ENCODE data around the gene GAD2. TPM values are rescaled to one million over a fixed set of nuclear protein-coding genes. Genes with fewer than 3 reads are reported as not detected.

GAD2 gene
- total RNA-seq, 5 donors from 2014 or later (not counting 1 experiment from before 2014, with no cell fraction given): not detected

DNA sequence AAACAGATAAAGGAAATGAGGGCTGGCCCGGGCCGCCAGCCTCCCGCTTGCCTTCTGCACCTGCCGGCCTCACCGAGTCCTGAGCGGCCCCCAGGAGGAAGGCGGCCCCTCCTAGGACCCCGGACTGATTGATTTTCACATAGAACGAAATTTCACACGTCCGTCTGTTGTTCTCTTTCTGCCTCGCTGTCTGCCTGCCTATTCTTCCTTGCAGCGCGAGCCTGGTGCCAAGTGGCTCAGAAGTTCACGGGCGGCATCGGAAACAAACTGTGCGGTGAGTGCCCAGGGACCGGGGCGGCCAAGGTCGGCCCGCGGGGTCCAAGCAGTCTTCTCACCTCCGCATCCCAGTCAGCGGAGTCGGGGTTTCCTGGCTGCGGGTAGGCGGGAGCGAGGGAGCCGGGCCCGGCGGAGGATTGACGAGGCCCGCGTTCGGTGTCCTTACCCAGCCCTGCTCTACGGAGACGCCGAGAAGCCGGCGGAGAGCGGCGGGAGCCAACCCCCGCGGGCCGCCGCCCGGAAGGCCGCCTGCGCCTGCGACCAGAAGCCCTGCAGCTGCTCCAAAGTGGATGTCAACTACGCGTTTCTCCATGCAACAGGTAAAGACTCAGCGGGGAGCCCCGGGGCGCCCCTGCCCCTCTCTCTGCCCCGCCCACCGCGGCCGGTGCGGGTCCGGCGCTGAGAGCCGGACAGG, 967 bp downstream of the GAD2 start:
- peak overlapping the region; percentile 18 to 83 (median 49) for H3K4me3 Mint-ChIP-seq
- H3K9me3 ChIP-seq: no peaks in the 10 kb centered on the region
- 6% methylated on average over 64 of the region's 64 CpGs for WGBS (ENCODE audit: insufficient coverage)
- H3K27ac ChIP-seq (ENCODE audit: low read length): no peak overlapping the region
- DNase-seq (no peak), ATAC-seq (replicated peaks in 1 of 4) (no peak)
- peaks cover 32 to 65% of the 10 kb centered on the region in 2 experiments for H3K27me3 ChIP-seq (replicated peaks in 1 of 2; ENCODE audit: control insufficient read depth in 2 of 2, extremely low read depth in 1 of 2, insufficient read depth in 2 of 2, low read length in 1 of 2)
- H3K27ac Mint-ChIP-seq: no peak overlapping the region
- no peak overlapping the region for H3K4me3 ChIP-seq (ENCODE audit: control insufficient read depth in 1 of 2, extremely low read depth in 1 of 2, low read length in 1 of 2)
- H3K4me1 ChIP-seq (ENCODE audit: control insufficient read depth in 1 of 2, extremely low read depth in 1 of 2, insufficient read depth in 2 of 2, low read length in 2 of 2): peaks cover 2 to 27% of the 10 kb centered on the region in 2 experiments
- peaks cover 39 to 41% (median 41%) of the 10 kb centered on the region in 3 donors for H3K4me1 Mint-ChIP-seq
- H3K27me3 Mint-ChIP-seq: peaks cover 81 to 91% of the 10 kb centered on the region in 2 donors
- H3K36me3 Mint-ChIP-seq: no peaks in the 10 kb centered on the region
- ChIA-PET CTCF (no interaction called here), POLR2A (no interaction called here)
- no peaks in the 10 kb centered on the region for H3K36me3 ChIP-seq (ENCODE audit: control insufficient read depth in 2 of 2, extremely low read depth in 1 of 2, insufficient read depth in 1 of 2, low read length in 1 of 2)
- no peaks in the 10 kb centered on the region for H3K9me3 Mint-ChIP-seq

DNA sequence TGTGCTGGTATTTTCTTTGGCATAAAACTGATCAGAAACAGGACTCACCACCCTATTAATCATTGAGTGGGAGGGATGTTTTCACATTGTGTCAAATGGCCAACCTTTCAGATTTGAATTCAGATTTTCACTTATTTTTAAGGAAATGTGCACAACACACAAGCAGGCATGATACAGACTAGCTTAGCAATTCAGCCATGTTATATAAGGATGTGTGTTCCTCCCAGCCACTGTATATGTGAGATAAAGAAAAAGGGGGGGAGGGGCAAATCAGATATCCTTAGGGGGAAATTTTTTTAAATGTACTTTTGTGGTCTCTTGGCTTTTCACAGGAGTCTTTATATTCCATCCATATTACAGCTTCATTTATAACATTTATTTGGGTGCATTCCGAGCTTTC, 3.1 kb downstream of the GAD2 start:
- H3K4me3 Mint-ChIP-seq: no peak overlapping the region
- Histone ChIP-seq H3K27me3 (replicated peaks in 1 of 2; ENCODE audit: control insufficient read depth in 2 of 2, extremely low read depth in 1 of 2, insufficient read depth in 2 of 2, low read length in 1 of 2) (peaks cover 30 to 48% of the 10 kb centered on the region in 2 experiments), H3K4me3 (ENCODE audit: control insufficient read depth in 1 of 2, extremely low read depth in 1 of 2, low read length in 1 of 2) (no peak overlapping the region), H3K4me1 (ENCODE audit: control insufficient read depth in 1 of 2, extremely low read depth in 1 of 2, insufficient read depth in 2 of 2, low read length in 2 of 2) (peaks cover 2 to 24% of the 10 kb centered on the region in 2 experiments), H3K36me3 (ENCODE audit: control insufficient read depth in 2 of 2, extremely low read depth in 1 of 2, insufficient read depth in 1 of 2, low read length in 1 of 2) (no peaks in the 10 kb centered on the region), H3K27ac (ENCODE audit: low read length) (no peak overlapping the region), H3K9me3 (no peaks in the 10 kb centered on the region)
- peaks cover 33 to 35% (median 33%) of the 10 kb centered on the region in 3 donors for H3K4me1 Mint-ChIP-seq
- no peak for DNase-seq
- WGBS (ENCODE audit: insufficient coverage): 56% methylated on average over 1 of the region's 1 CpG
- ATAC-seq (replicated peaks in 1 of 4): no peak
- no peaks in the 10 kb centered on the region for H3K9me3 Mint-ChIP-seq
- no peak overlapping the region for H3K27ac Mint-ChIP-seq
- H3K27me3 Mint-ChIP-seq: peaks cover 78 to 88% of the 10 kb centered on the region in 2 donors
- ChIA-PET CTCF (no interaction called here), POLR2A (no interaction called here)
- no peaks in the 10 kb centered on the region for H3K36me3 Mint-ChIP-seq

DNA sequence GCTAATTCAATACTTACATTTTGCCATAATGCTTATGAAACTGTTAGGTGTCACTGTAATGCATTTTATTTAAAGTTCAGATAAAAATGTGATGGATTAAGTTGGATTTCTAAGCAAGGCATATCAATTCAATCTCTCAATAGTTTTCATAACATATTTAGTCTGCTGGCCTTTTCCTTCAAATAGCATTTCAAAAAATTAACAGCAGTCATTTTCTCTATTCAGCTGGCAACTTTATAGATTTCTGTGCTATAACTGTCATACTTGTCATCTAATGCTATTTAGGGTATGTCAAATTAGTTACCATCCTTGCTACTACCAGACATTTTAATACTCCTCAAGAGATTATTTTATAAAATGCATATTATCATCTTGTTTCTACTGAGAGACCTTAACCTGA, 4.3 kb downstream of the GAD2 start:
- Mint-ChIP-seq H3K27me3 (peaks cover 74 to 84% of the 10 kb centered on the region in 2 donors), H3K4me3 (no peak overlapping the region), H3K27ac (no peak overlapping the region), H3K36me3 (no peaks in the 10 kb centered on the region), H3K4me1 (peaks cover 21 to 23% (median 22%) of the 10 kb centered on the region in 3 donors), H3K9me3 (no peaks in the 10 kb centered on the region)
- DNase-seq: no peak
- no peaks in the 10 kb centered on the region for H3K36me3 ChIP-seq (ENCODE audit: control insufficient read depth in 2 of 2, extremely low read depth in 1 of 2, insufficient read depth in 1 of 2, low read length in 1 of 2)
- ATAC-seq (replicated peaks in 1 of 4): no peak
- peaks cover 2 to 13% of the 10 kb centered on the region in 2 experiments for H3K4me1 ChIP-seq (ENCODE audit: control insufficient read depth in 1 of 2, extremely low read depth in 1 of 2, insufficient read depth in 2 of 2, low read length in 2 of 2)
- POLR2A ChIA-PET: no interaction called here
- peaks cover 35% of the 10 kb centered on the region in 2 experiments for H3K27me3 ChIP-seq (replicated peaks in 1 of 2; ENCODE audit: control insufficient read depth in 2 of 2, extremely low read depth in 1 of 2, insufficient read depth in 2 of 2, low read length in 1 of 2)
- no peak overlapping the region for H3K4me3 ChIP-seq (ENCODE audit: control insufficient read depth in 1 of 2, extremely low read depth in 1 of 2, low read length in 1 of 2)
- H3K27ac ChIP-seq (ENCODE audit: low read length): no peak overlapping the region
- CTCF ChIA-PET: no interaction called here
- no peaks in the 10 kb centered on the region for H3K9me3 ChIP-seq

DNA sequence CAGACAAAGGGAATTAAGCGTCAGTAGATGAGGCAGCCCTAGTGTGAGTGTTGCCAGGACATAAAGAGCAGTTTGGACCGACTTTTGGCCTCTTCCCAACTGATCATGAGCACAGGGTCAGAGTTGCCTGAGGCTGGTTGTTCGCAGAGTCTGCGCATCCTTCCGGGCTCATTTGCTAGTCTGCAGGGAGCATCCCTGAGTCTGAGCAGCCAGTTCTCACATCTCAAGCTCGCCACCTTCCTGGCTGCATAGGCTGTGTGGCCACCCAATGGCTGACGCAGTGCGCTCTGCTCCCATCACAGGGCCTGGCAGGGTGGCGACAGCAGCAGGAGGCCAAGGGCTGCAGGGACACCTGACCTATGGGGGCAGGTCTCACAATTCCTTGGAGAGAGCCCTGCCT, 5.0 kb downstream of the GAD2 start:
- H3K27me3 ChIP-seq (replicated peaks in 1 of 2; ENCODE audit: control insufficient read depth in 2 of 2, extremely low read depth in 1 of 2, insufficient read depth in 2 of 2, low read length in 1 of 2): peaks cover 30 to 40% of the 10 kb centered on the region in 2 experiments
- H3K4me1 Mint-ChIP-seq: peaks cover 15 to 19% (median 18%) of the 10 kb centered on the region in 3 donors
- H3K4me3 ChIP-seq (ENCODE audit: control insufficient read depth in 1 of 2, extremely low read depth in 1 of 2, low read length in 1 of 2): no peak overlapping the region
- H3K36me3 Mint-ChIP-seq: no peaks in the 10 kb centered on the region
- ChIA-PET CTCF (no interaction called here), POLR2A (no interaction called here)
- no peak overlapping the region for H3K27ac ChIP-seq (ENCODE audit: low read length)
- H3K36me3 ChIP-seq (ENCODE audit: control insufficient read depth in 2 of 2, extremely low read depth in 1 of 2, insufficient read depth in 1 of 2, low read length in 1 of 2): no peaks in the 10 kb centered on the region
- no peaks in the 10 kb centered on the region for H3K9me3 ChIP-seq
- H3K4me3 Mint-ChIP-seq: no peak overlapping the region
- H3K27ac Mint-ChIP-seq: no peak overlapping the region
- DNase-seq: no peak
- no peaks in the 10 kb centered on the region for H3K9me3 Mint-ChIP-seq
- 30% methylated on average over 9 of the region's 9 CpGs for WGBS (ENCODE audit: insufficient coverage)
- ATAC-seq (replicated peaks in 1 of 4): no peak
- H3K27me3 Mint-ChIP-seq: peaks cover 72 to 82% of the 10 kb centered on the region in 2 donors
- H3K4me1 ChIP-seq (ENCODE audit: control insufficient read depth in 1 of 2, extremely low read depth in 1 of 2, insufficient read depth in 2 of 2, low read length in 2 of 2): peaks cover 0 to 8% of the 10 kb centered on the region in 2 experiments

DNA sequence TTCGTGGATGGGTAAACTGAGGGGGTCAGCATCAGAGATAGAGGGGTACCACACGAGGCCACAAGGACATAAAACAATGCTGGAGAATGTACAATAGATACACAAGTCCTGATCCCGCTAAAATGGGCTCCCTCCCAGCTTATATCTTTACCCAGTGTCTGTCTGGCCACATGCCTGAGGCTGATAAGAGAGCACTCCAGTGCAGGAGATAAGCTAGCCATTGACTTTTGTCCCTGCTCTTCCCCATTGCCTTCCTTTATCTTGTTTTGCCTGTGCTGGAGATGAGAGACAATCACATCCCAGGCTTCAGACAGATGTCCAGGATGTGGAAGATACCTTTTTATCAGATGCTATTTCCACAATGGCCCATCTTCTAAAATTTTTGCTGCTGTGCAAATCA, 6.0 kb downstream of the GAD2 start:
- Histone ChIP-seq H3K9me3 (no peaks in the 10 kb centered on the region), H3K4me1 (ENCODE audit: control insufficient read depth in 1 of 2, extremely low read depth in 1 of 2, insufficient read depth in 2 of 2, low read length in 2 of 2) (peaks cover 0 to 5% of the 10 kb centered on the region in 2 experiments), H3K4me3 (ENCODE audit: control insufficient read depth in 1 of 2, extremely low read depth in 1 of 2, low read length in 1 of 2) (no peak overlapping the region), H3K36me3 (ENCODE audit: control insufficient read depth in 2 of 2, extremely low read depth in 1 of 2, insufficient read depth in 1 of 2, low read length in 1 of 2) (no peaks in the 10 kb centered on the region), H3K27ac (ENCODE audit: low read length) (no peak overlapping the region), H3K27me3 (replicated peaks in 1 of 2; ENCODE audit: control insufficient read depth in 2 of 2, extremely low read depth in 1 of 2, insufficient read depth in 2 of 2, low read length in 1 of 2) (peaks cover 27 to 46% of the 10 kb centered on the region in 2 experiments)
- Mint-ChIP-seq H3K36me3 (no peaks in the 10 kb centered on the region), H3K4me3 (no peak overlapping the region), H3K4me1 (peaks cover 7 to 10% (median 10%) of the 10 kb centered on the region in 3 donors), H3K27ac (no peak overlapping the region), H3K27me3 (peaks cover 69 to 74% of the 10 kb centered on the region in 2 donors), H3K9me3 (no peaks in the 10 kb centered on the region)
- no CpG with 5 or more reads among the region's 3 CpGs for WGBS (ENCODE audit: insufficient coverage)
- DNase-seq: no peak
- ChIA-PET POLR2A (no interaction called here), CTCF (no interaction called here)
- no peak for ATAC-seq (replicated peaks in 1 of 4)

DNA sequence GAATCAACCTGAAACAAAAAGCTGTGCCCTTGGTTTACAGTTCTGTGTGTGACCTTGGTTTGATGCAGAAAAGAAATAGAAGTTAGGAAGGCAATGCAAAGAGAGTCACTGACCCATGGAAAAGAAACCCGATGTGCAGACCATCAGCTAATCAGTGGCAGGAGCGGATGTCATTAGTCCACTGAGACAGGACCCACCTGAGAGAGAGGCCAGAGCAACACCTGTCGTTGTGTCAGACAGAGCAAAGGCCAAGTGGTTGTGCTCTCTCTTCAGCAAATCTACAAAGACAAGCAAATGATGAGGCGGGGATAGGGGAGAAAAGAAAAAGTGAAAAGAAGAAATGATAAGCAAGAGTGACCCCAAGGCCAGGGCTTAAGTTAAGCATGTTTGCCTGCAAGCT, 8.7 kb downstream of the GAD2 start:
- Histone ChIP-seq H3K4me1 (ENCODE audit: control insufficient read depth in 1 of 2, extremely low read depth in 1 of 2, insufficient read depth in 2 of 2, low read length in 2 of 2) (no peaks in the 10 kb centered on the region), H3K9me3 (no peaks in the 10 kb centered on the region), H3K4me3 (ENCODE audit: control insufficient read depth in 1 of 2, extremely low read depth in 1 of 2, low read length in 1 of 2) (no peak overlapping the region), H3K27ac (ENCODE audit: low read length) (no peak overlapping the region), H3K27me3 (replicated peaks in 1 of 2; ENCODE audit: control insufficient read depth in 2 of 2, extremely low read depth in 1 of 2, insufficient read depth in 2 of 2, low read length in 1 of 2) (peaks cover 23 to 37% of the 10 kb centered on the region in 2 experiments), H3K36me3 (ENCODE audit: control insufficient read depth in 2 of 2, extremely low read depth in 1 of 2, insufficient read depth in 1 of 2, low read length in 1 of 2) (no peaks in the 10 kb centered on the region)
- H3K27me3 Mint-ChIP-seq: peaks cover 58 to 62% of the 10 kb centered on the region in 2 donors
- 77% methylated on average over 3 of the region's 4 CpGs for WGBS (ENCODE audit: insufficient coverage)
- H3K4me1 Mint-ChIP-seq: no peaks in the 10 kb centered on the region
- H3K27ac Mint-ChIP-seq: no peak overlapping the region
- no peak for ATAC-seq (replicated peaks in 1 of 4)
- POLR2A ChIA-PET: no interaction called here
- no peak for DNase-seq
- H3K36me3 Mint-ChIP-seq: no peaks in the 10 kb centered on the region
- H3K9me3 Mint-ChIP-seq: no peaks in the 10 kb centered on the region
- CTCF ChIA-PET: no interaction called here
- no peak overlapping the region for H3K4me3 Mint-ChIP-seq
